HTR-8/SVneo (cell line): ENCODE results near the gene ARHGEF4.
"Not testable (repeated sequence)": the region's sequence is repeated elsewhere in the genome, so short reads cannot be mapped to it uniquely, and the experiment has no call there.

Source experiments
- DNase-seq: peaks from one replicate; pipeline ENCODE4 v3.0.0; 2011; ENCODE audit warnings: low spot score, mixed read lengths; ENCODE audit not compliant: insufficient read length
- FAIRE-seq: peaks from 2 replicates; lab custom pipeline; 2011; peaks lifted over from hg19 to GRCh38; lab: Jason Lieb, UNC

ARHGEF4 gene

GRCh38 chr2:131058214-131058843 is 221.6 kb downstream of the ARHGEF4 start:
- no peak for DNase-seq
- no peak for FAIRE-seq

GRCh38 chr2:131058920-131059319 is 222.2 kb downstream of the ARHGEF4 start:
- FAIRE-seq: no peak

GRCh38 chr2:131063501-131064283 is 227.0 kb downstream of the ARHGEF4 start:
- FAIRE-seq (no peak), DNase-seq (no peak)

More at GRCh38 chr2:131058920-131059319, 222.2 kb downstream of the ARHGEF4 start:
- no peak for DNase-seq

- no peak for DNase-seq
- no peak for FAIRE-seq
Observed at GRCh38 chr2:131064589-131065512, 228.1 kb downstream of the ARHGEF4 start.

- FAIRE-seq (no peak), DNase-seq (no peak)
Observed at GRCh38 chr2:131067465-131068125, 230.9 kb downstream of the ARHGEF4 start.

GRCh38 chr2:131068172-131068571 is 231.5 kb downstream of the ARHGEF4 start:
- FAIRE-seq, DNase-seq: not testable (repeated sequence)

GRCh38 chr2:131075578-131075977 is 238.9 kb downstream of the ARHGEF4 start:
- FAIRE-seq, DNase-seq: not testable (repeated sequence)

GRCh38 chr2:131076707-131077106 is 240.0 kb downstream of the ARHGEF4 start:
- FAIRE-seq (no peak), DNase-seq (no peak)

- FAIRE-seq: no peak
- DNase-seq: no peak
Observed at GRCh38 chr2:131077182-131077846, 240.6 kb downstream of the ARHGEF4 start.

- DNase-seq (no peak), FAIRE-seq (no peak)
Observed at GRCh38 chr2:131077966-131078365, 241.3 kb downstream of the ARHGEF4 start.

- not testable (repeated sequence) for FAIRE-seq, DNase-seq
Observed at GRCh38 chr2:131079931-131080330, 243.2 kb downstream of the ARHGEF4 start.

- DNase-seq: no peak
- FAIRE-seq: no peak
Observed at GRCh38 chr2:131081190-131081589, 244.5 kb downstream of the ARHGEF4 start.

- FAIRE-seq (no peak), DNase-seq (no peak)
Observed at GRCh38 chr2:131085646-131086045, 248.9 kb downstream of the ARHGEF4 start.

- FAIRE-seq (no peak), DNase-seq (no peak)
Observed at GRCh38 chr2:131092458-131093005, 255.8 kb downstream of the ARHGEF4 start.

- FAIRE-seq (peak; percentile 96), DNase-seq (peak; percentile 86)
Observed at GRCh38 chr2:131093006-131093695, 256.4 kb downstream of the ARHGEF4 start, which contains the start of gene FAM168B. TSS of gene FAM168B (minus strand) at chr2:131093460. CDS start at chr2:131082646, 10,814 bp downstream.

GRCh38 chr2:131093696-131094462 is 257.2 kb downstream of the ARHGEF4 start:
- FAIRE-seq: no peak
- DNase-seq: peak; percentile 51

GRCh38 chr2:131094463-131095281 is 258.0 kb downstream of the ARHGEF4 start:
- DNase-seq (no peak), FAIRE-seq (peak; percentile 16)
